Parathyroid adenoma (tissue), 2 donors: Measurements from ENCODE around the gene CSRP1.

ENCODE experiments used
- H2AFZ ChIP-seq: fragments of 300-600 bp; sonication (generic); one replicate; pipeline ENCODE4 v1.7.0; 2017; ENCODE audit warnings: antibody characterized with exemption, mild to moderate bottlenecking
- H3K27ac ChIP-seq: fragments of 300-600 bp; sonication (generic); one replicate; pipeline ENCODE4 v1.7.0; 2017
- H3K27me3 ChIP-seq: fragments of 300-600 bp; sonication (generic); one replicate; pipeline ENCODE4 v1.7.0; 2017; ENCODE audit warnings: low read length; ENCODE audit not compliant: control insufficient read depth, insufficient read depth
- H3K36me3 ChIP-seq: fragments of 300-600 bp; sonication (generic); one replicate; pipeline ENCODE4 v1.7.0; 2017; ENCODE audit warnings: low read length; ENCODE audit not compliant: control insufficient read depth, insufficient read depth
- H3K4me1 ChIP-seq: fragments of 300-600 bp; sonication (generic); one replicate; pipeline ENCODE4 v1.7.0; 2017; ENCODE audit warnings: control low read depth
- H3K4me2 ChIP-seq: fragments of 300-600 bp; sonication (generic); one replicate; pipeline ENCODE4 v1.7.0; 2017; ENCODE audit warnings: low read length
- H3K4me3 ChIP-seq: fragments of 300-600 bp; sonication (generic); one replicate; pipeline ENCODE4 v1.7.0; 2017; ENCODE audit warnings: low read depth, low read length
- H3K79me2 ChIP-seq: fragments of 300-600 bp; sonication (generic); one replicate; pipeline ENCODE4 v1.7.0; 2017; ENCODE audit warnings: control low read depth
- H3K9ac ChIP-seq: fragments of 300-600 bp; sonication (generic); one replicate; pipeline ENCODE4 v1.7.0; 2017; ENCODE audit warnings: mild to moderate bottlenecking
- H3K9me3 ChIP-seq: fragments of 300-600 bp; sonication (generic); one replicate; pipeline ENCODE4 v1.7.0; 2017; ENCODE audit warnings: low read length; ENCODE audit not compliant: control insufficient read depth
- TF ChIP-seq, protein P1 (sequence below): fragments of 300-600 bp; sonication (generic); IDR thresholded peaks from one replicate; pipeline ENCODE4 v1.7.0; 2017; ENCODE audit warnings: antibody characterized with exemption, mild to moderate bottlenecking
- donor health status: primary hyperparathyroidism.

Gene CSRP1

DNA sequence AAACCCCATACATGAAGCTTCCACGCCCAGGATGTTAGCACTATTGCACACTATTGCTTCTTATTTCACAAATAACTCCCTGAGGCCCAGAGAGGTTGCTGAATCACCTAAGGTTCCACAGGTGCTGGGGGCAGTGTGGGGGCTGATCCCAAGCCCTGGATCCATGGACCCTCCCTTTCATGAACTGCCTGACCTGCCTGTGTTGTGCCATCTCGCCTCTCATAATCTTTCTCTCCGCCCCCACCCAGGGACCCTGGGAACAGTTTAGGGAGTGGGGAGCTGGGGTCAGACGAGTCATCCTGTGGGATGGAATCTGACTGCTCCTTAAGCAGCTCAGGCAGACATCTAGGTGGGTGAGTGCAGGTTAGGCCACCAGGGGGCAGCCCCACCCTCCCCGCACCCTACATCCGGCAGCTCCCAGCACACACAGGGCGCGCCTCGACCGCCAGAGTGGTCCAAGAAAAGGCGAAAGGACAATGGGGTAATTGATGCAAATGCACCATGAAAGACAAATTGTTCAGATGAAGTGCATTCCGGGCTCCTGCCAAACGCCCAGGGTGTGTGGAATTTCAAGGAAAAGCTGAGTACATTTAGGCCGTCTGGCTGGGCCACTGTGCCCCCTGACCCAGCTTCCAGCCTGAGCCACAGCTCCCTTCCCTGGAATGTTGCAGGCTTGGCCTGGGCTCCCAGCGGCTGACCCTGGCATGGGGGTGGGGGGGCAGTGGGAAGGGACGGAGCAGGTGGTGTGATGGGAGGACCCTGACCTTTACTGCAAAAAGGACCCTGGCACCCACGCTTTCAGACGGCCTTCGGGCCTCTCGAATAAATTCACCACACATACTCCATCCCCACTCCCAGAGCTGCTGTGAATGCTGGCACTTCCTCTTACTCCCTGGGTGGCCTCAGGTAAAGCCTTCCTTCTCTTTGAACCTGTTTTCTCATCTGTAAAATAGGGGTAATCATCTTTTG lies 58.7 kb downstream of the CSRP1 start:
- Histone ChIP-seq H3K27ac (no peak overlapping the region), H3K79me2 (no peaks in the 10 kb centered on the region), H3K4me3 (no peak overlapping the region), H3K9me3 (no peaks in the 10 kb centered on the region), H3K27me3 (no peaks in the 10 kb centered on the region), H3K4me2 (no peak overlapping the region), H2AFZ (no peak overlapping the region), H3K9ac (no peak overlapping the region), H3K36me3 (no peaks in the 10 kb centered on the region), H3K4me1 (no peaks in the 10 kb centered on the region)
- TF ChIP-seq, protein P1, sequence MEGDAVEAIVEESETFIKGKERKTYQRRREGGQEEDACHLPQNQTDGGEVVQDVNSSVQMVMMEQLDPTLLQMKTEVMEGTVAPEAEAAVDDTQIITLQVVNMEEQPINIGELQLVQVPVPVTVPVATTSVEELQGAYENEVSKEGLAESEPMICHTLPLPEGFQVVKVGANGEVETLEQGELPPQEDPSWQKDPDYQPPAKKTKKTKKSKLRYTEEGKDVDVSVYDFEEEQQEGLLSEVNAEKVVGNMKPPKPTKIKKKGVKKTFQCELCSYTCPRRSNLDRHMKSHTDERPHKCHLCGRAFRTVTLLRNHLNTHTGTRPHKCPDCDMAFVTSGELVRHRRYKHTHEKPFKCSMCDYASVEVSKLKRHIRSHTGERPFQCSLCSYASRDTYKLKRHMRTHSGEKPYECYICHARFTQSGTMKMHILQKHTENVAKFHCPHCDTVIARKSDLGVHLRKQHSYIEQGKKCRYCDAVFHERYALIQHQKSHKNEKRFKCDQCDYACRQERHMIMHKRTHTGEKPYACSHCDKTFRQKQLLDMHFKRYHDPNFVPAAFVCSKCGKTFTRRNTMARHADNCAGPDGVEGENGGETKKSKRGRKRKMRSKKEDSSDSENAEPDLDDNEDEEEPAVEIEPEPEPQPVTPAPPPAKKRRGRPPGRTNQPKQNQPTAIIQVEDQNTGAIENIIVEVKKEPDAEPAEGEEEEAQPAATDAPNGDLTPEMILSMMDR, result peak; percentile 65

DNA sequence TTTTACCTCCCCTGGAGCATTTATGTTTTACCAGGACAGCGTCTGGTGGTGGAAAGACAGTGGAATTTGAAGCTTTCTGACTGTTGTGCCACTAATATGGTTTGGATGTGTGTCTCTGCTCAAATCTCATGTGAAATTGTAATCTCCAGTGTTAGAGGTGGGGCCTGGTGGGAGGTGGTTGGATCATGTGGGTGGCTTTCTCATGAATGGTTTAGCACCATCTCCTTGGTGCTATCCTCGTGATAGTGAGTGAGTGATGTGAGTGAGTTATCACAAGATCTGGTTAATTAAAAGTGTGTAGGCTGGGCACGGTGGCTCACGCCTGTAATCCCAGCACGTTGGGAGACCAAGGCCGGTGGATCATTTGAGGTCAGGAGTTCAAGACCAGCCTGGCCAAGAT lies 61.6 kb downstream of the CSRP1 start:
- H3K27ac ChIP-seq, result no peak overlapping the region
- no peaks in the 10 kb centered on the region for H3K79me2 ChIP-seq
- H3K9me3 ChIP-seq, result no peaks in the 10 kb centered on the region
- H3K9ac ChIP-seq, result no peak overlapping the region
- H3K4me3 ChIP-seq, result no peak overlapping the region
- H3K36me3 ChIP-seq, result no peaks in the 10 kb centered on the region
- TF ChIP-seq, protein P1, result no peak
- no peak overlapping the region for H3K4me2 ChIP-seq
- no peak overlapping the region for H2AFZ ChIP-seq
- no peaks in the 10 kb centered on the region for H3K4me1 ChIP-seq
- H3K27me3 ChIP-seq, result no peaks in the 10 kb centered on the region

DNA sequence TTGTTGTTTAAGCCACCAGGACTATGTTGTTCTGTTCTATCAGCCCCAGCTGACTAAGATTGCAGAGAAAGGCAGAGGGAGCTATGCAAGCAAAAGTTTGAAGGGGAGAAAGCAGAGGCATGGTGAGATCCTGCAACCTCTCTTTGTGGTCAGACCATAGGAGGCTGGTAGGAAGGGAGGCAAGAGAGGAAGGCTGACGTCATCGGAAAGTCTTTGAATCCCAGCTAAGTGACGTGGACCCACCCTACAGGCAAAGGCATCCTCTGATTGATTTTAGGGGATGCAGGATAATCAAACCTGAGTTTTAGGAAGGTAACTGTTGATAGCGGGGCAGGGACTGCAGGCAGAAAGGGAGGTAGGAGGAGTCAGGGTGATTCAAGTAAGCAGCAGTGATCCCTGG lies 62.1 kb downstream of the CSRP1 start:
- Histone ChIP-seq H3K4me3 (no peak overlapping the region), H3K4me2 (no peak overlapping the region), H3K27ac (no peak overlapping the region), H2AFZ (no peak overlapping the region), H3K4me1 (no peaks in the 10 kb centered on the region), H3K9me3 (no peaks in the 10 kb centered on the region), H3K79me2 (no peaks in the 10 kb centered on the region), H3K9ac (no peak overlapping the region), H3K36me3 (no peaks in the 10 kb centered on the region), H3K27me3 (no peaks in the 10 kb centered on the region)
- TF ChIP-seq, protein P1, result no peak

DNA sequence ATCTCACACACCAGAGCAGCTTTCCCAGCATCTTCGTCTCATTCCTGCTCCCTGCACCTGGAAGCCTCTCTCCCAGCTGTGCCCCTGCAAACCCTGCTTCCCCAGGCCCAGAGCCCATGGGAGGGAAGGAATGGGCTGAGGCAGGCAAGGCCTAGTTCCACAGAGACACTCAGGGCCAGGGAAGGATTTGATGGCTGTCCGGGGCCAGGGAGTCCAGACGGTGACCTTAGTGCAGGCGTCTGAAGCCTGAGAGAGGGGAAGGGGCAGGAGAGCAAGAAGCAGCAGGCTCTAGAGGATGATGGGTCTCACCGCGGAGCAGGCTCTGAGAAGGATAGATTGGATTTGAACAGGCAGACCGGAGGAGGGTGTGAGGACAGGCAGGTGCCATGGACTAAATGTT lies 63.2 kb downstream of the CSRP1 start:
- no peaks in the 10 kb centered on the region for H3K79me2 ChIP-seq
- no peak overlapping the region for H3K4me3 ChIP-seq
- H3K9me3 ChIP-seq, result no peaks in the 10 kb centered on the region
- H3K4me2 ChIP-seq, result no peak overlapping the region
- no peaks in the 10 kb centered on the region for H3K27me3 ChIP-seq
- no peak overlapping the region for H2AFZ ChIP-seq
- no peaks in the 10 kb centered on the region for H3K4me1 ChIP-seq
- H3K36me3 ChIP-seq, result no peaks in the 10 kb centered on the region
- no peak overlapping the region for H3K27ac ChIP-seq
- TF ChIP-seq, protein P1, result no peak
- no peak overlapping the region for H3K9ac ChIP-seq

DNA sequence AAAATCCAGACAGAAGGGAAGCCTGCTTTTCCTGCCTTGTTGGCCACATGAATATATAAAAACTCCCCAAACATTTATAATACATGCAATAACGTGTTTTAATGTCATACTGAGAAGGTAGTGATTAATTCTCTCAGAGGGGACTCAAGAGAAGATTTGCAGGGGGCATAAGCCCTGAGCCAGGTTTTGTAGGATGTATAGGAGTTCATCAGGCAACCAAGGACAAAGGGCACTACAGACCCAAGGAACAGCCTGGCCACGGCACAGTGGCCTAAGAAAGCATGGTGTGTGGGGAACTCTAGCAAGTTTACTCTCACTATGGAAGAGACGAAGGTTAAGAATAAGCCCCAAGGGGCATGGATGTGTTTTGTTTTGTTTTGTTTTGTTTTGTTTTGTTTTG lies 70.0 kb downstream of the CSRP1 start:
- TF ChIP-seq, protein P1, result no peak
- Histone ChIP-seq H3K27me3 (no peaks in the 10 kb centered on the region), H3K27ac (no peak overlapping the region), H3K36me3 (no peaks in the 10 kb centered on the region), H2AFZ (no peak overlapping the region), H3K79me2 (no peaks in the 10 kb centered on the region), H3K4me1 (no peaks in the 10 kb centered on the region), H3K4me2 (no peak overlapping the region), H3K9me3 (no peaks in the 10 kb centered on the region), H3K9ac (no peak overlapping the region), H3K4me3 (no peak overlapping the region)
